Measurements from ENCODE around the gene UBASH3A.

Gene UBASH3A

GRCh38 chr21:42475526-42476387 is 72.1 kb downstream of the UBASH3A start:
- POLR2A ChIA-PET = no interaction called here
- no peak for TF ChIP-seq OSR2 (tag by site-specific recombination; IDR thresholded peaks at IDR 0.05)
- no peak for TF ChIP-seq ZNF433 (tag by site-specific recombination; IDR thresholded peaks at IDR 0.05; ENCODE audit: low read depth)
- no peak for TF ChIP-seq ZNF791 (tag by site-specific recombination; IDR thresholded peaks at IDR 0.05)
- TF ChIP-seq RBAK (tag by site-specific recombination; IDR thresholded peaks at IDR 0.05) = no peak
- TF ChIP-seq ZNF335 (tag by site-specific recombination; conservative IDR thresholded peaks at IDR 0.05) = no peak
- no peak for TF ChIP-seq ZNF138 (tag by site-specific recombination; IDR thresholded peaks at IDR 0.05; ENCODE audit: borderline replicate concordance)
- no peak for TF ChIP-seq ZNF549 (tag by site-specific recombination; IDR thresholded peaks at IDR 0.05)
- CTCF ChIA-PET = no interaction called here
- Histone ChIP-seq H3K9me3 (ENCODE audit: control insufficient read depth, insufficient read depth, low read depth, low read length) (no peaks in the 10 kb centered on the region), H3K36me3 (ENCODE audit: control insufficient read depth in 2 of 2, insufficient read depth in 1 of 2, low read length in 2 of 2) (no peaks in the 10 kb centered on the region), H3K4me3 (ENCODE audit: low read depth, low read length) (no peak overlapping the region), H3K27ac (ENCODE audit: extremely low read depth, low read depth, low read length) (no peak overlapping the region), H3K4me1 (ENCODE audit: control insufficient read depth, insufficient read depth, low read length) (no peaks in the 10 kb centered on the region)

- ChIA-PET POLR2A (no interaction called here), CTCF (interaction anchor here (0.7 kb wide), 1 partner anchor 65 kb away, joined by 3 read pairs; no protein-coding TSS in a partner anchor)
- H3K9me3 ChIP-seq (ENCODE audit: control insufficient read depth, insufficient read depth, low read depth, low read length) = no peaks in the 10 kb centered on the region
- TF ChIP-seq TCF7L2 (IDR thresholded peaks at IDR 0.05; ENCODE audit: borderline replicate concordance, low read depth, low read length) = no peak
- no peak for TF ChIP-seq ZNF19 (tag by site-specific recombination; IDR thresholded peaks at IDR 0.05; ENCODE audit: low read depth)
- H3K36me3 ChIP-seq (ENCODE audit: control insufficient read depth in 2 of 2, insufficient read depth in 1 of 2, low read length in 2 of 2) = no peaks in the 10 kb centered on the region
- H3K4me3 ChIP-seq (ENCODE audit: low read depth, low read length) = no peak overlapping the region
- H3K27ac ChIP-seq (ENCODE audit: extremely low read depth, low read depth, low read length) = no peak overlapping the region
- no peaks in the 10 kb centered on the region for H3K4me1 ChIP-seq (ENCODE audit: control insufficient read depth, insufficient read depth, low read length)
These were observed 73.0 kb downstream of the UBASH3A start for GRCh38 chr21:42476388-42477331.

DNA sequence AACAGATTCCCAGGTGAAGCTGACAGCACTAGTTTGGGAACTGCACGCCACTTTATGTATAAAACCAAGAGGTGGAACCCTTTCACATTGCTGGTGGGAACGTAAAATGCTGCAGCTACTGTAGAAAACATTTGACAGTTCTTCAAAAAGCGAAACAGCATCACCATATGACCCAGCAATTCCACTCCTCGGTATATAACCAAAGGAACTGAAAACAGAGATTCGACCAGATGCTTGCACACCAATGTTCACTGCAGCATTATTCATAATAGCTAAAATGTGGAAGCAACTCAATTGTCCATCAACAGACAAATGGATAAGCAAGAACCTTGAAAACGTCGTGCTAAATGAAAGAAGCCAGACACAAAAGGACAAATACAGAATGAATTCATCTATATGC is 74.8 kb downstream of the UBASH3A start:
- POLR2A ChIA-PET = no interaction called here
- Histone ChIP-seq H3K9me3 (ENCODE audit: control insufficient read depth, insufficient read depth, low read depth, low read length) (no peaks in the 10 kb centered on the region), H3K27ac (ENCODE audit: extremely low read depth, low read depth, low read length) (no peak overlapping the region), H3K4me3 (ENCODE audit: low read depth, low read length) (no peak overlapping the region), H3K36me3 (ENCODE audit: control insufficient read depth in 2 of 2, insufficient read depth in 1 of 2, low read length in 2 of 2) (no peaks in the 10 kb centered on the region), H3K4me1 (ENCODE audit: control insufficient read depth, insufficient read depth, low read length) (no peaks in the 10 kb centered on the region)
- TF ChIP-seq ZNF211 (tag by site-specific recombination; IDR thresholded peaks at IDR 0.05; ENCODE audit: low read depth) (no peak), ZNF140 (tag by site-specific recombination; IDR thresholded peaks at IDR 0.05) (0 out of 2 replicates have a peak, but pooled peaks have one; percentile 12)
- TF ChIP-seq, protein P1, sequence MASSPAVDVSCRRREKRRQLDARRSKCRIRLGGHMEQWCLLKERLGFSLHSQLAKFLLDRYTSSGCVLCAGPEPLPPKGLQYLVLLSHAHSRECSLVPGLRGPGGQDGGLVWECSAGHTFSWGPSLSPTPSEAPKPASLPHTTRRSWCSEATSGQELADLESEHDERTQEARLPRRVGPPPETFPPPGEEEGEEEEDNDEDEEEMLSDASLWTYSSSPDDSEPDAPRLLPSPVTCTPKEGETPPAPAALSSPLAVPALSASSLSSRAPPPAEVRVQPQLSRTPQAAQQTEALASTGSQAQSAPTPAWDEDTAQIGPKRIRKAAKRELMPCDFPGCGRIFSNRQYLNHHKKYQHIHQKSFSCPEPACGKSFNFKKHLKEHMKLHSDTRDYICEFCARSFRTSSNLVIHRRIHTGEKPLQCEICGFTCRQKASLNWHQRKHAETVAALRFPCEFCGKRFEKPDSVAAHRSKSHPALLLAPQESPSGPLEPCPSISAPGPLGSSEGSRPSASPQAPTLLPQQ (tag by site-specific recombination; IDR thresholded peaks at IDR 0.05) = no peak
- CTCF ChIA-PET = no interaction called here

DNA sequence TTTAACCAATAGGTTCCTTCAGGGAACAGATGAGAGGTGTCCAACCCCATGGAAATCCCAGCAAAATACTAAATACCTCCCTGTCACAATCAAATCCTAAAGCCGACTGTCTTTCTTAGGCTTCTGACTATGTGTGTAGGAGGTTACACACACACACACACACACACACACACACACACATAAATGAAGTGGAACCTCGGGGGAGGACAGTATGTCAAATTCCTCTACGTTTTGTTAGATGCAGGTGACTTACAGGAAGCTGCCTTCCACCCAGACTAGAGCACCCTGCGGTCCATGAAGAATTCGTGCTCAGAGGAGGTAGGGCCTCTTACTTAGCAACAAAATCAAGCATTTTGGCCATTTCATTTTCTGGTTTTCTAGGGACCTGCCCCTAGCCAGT is 75.9 kb downstream of the UBASH3A start:
- CTCF ChIA-PET = interaction anchor here (0.6 kb wide), 1 partner anchor 37 kb away, joined by 3 read pairs; no protein-coding TSS in a partner anchor
- no peaks in the 10 kb centered on the region for H3K9me3 ChIP-seq (ENCODE audit: control insufficient read depth, insufficient read depth, low read depth, low read length)
- no peaks in the 10 kb centered on the region for H3K36me3 ChIP-seq (ENCODE audit: control insufficient read depth in 2 of 2, insufficient read depth in 1 of 2, low read length in 2 of 2)
- no peaks in the 10 kb centered on the region for H3K4me1 ChIP-seq (ENCODE audit: control insufficient read depth, insufficient read depth, low read length)
- H3K4me3 ChIP-seq (ENCODE audit: low read depth, low read length) = no peak overlapping the region
- H3K27ac ChIP-seq (ENCODE audit: extremely low read depth, low read depth, low read length) = no peak overlapping the region
- POLR2A ChIA-PET = interaction anchor here (0.6 kb wide), 1 partner anchor 12 kb away, joined by 3 read pairs; no protein-coding TSS in a partner anchor
- TF ChIP-seq, protein P2, sequence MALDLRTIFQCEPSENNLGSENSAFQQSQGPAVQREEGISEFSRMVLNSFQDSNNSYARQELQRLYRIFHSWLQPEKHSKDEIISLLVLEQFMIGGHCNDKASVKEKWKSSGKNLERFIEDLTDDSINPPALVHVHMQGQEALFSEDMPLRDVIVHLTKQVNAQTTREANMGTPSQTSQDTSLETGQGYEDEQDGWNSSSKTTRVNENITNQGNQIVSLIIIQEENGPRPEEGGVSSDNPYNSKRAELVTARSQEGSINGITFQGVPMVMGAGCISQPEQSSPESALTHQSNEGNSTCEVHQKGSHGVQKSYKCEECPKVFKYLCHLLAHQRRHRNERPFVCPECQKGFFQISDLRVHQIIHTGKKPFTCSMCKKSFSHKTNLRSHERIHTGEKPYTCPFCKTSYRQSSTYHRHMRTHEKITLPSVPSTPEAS (tag by site-specific recombination; IDR thresholded peaks at IDR 0.05) = peak; percentile 36; the same call in 1 of the 2 replicates
- no peak for TF ChIP-seq ZNF121 (tag by site-specific recombination; IDR thresholded peaks at IDR 0.05)
- peak; percentile 56; the same call in 1 of the 2 replicates for TF ChIP-seq ZFHX2 (tag by site-specific recombination; conservative IDR thresholded peaks at IDR 0.05)
- TF ChIP-seq KLF10 (tag by site-specific recombination; IDR thresholded peaks at IDR 0.05) = no peak
- TF ChIP-seq, protein P3, sequence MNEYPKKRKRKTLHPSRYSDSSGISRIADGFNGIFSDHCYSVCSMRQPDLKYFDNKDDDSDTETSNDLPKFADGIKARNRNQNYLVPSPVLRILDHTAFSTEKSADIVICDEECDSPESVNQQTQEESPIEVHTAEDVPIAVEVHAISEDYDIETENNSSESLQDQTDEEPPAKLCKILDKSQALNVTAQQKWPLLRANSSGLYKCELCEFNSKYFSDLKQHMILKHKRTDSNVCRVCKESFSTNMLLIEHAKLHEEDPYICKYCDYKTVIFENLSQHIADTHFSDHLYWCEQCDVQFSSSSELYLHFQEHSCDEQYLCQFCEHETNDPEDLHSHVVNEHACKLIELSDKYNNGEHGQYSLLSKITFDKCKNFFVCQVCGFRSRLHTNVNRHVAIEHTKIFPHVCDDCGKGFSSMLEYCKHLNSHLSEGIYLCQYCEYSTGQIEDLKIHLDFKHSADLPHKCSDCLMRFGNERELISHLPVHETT (tag by site-specific recombination; IDR thresholded peaks at IDR 0.05) = no peak
- TF ChIP-seq ZNF837 (tag by site-specific recombination; IDR thresholded peaks at IDR 0.05) = no peak
- TF ChIP-seq, protein P4, sequence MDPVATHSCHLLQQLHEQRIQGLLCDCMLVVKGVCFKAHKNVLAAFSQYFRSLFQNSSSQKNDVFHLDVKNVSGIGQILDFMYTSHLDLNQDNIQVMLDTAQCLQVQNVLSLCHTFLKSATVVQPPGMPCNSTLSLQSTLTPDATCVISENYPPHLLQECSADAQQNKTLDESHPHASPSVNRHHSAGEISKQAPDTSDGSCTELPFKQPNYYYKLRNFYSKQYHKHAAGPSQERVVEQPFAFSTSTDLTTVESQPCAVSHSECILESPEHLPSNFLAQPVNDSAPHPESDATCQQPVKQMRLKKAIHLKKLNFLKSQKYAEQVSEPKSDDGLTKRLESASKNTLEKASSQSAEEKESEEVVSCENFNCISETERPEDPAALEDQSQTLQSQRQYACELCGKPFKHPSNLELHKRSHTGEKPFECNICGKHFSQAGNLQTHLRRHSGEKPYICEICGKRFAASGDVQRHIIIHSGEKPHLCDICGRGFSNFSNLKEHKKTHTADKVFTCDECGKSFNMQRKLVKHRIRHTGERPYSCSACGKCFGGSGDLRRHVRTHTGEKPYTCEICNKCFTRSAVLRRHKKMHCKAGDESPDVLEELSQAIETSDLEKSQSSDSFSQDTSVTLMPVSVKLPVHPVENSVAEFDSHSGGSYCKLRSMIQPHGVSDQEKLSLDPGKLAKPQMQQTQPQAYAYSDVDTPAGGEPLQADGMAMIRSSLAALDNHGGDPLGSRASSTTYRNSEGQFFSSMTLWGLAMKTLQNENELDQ (tag by site-specific recombination; IDR thresholded peaks at IDR 0.05; ENCODE audit: low read depth) = no peak
